DMS114 treated with DMSO at 0.1 percent for 48 hours (cell line): ENCODE measurements around the gene TAS1R1.

ENCODE experiments used
- DNase-seq: peaks from one replicate; lab custom pipeline; 2025; ENCODE audit not compliant: unreplicated experiment; lab: John Stamatoyannopoulos, UW

TAS1R1 gene

GRCh38 chr1:6602669-6603237, 47.6 kb downstream of the TAS1R1 start, which contains the start of gene KLHL21:
Gene KLHL21, minus strand, starts transcription at chr1:6602869. Its CDS starts 52 bp downstream, at chr1:6602817.
- peak; percentile 60 for DNase-seq

GRCh38 chr1:6603238-6603914, 48.3 kb downstream of the TAS1R1 start:
- peak; percentile 83 for DNase-seq

GRCh38 chr1:6603915-6604558, 48.9 kb downstream of the TAS1R1 start:
- DNase-seq: peak; percentile 66

- DNase-seq: peak; percentile 34
These were observed 57.7 kb downstream of the TAS1R1 start for GRCh38 chr1:6612641-6613360.

GRCh38 chr1:6613361-6614018, 58.4 kb downstream of the TAS1R1 start, which contains the start of gene PHF13:
Gene PHF13, plus strand, starts transcription at chr1:6613731. Its CDS starts 336 bp downstream, at chr1:6614067.
- DNase-seq: peak; percentile 97

GRCh38 chr1:6614019-6614928, 59.2 kb downstream of the TAS1R1 start:
- no peak for DNase-seq

- no peak for DNase-seq
These were observed 60.0 kb downstream of the TAS1R1 start for GRCh38 chr1:6614929-6615785.

GRCh38 chr1:6619045-6619444, 63.9 kb downstream of the TAS1R1 start:
- no peak for DNase-seq

GRCh38 chr1:6621429-6622391, 66.6 kb downstream of the TAS1R1 start:
- DNase-seq: no peak

- DNase-seq: peak; percentile 14
These were observed 67.5 kb downstream of the TAS1R1 start for GRCh38 chr1:6622396-6623152.

- no peak for DNase-seq
These were observed 68.3 kb downstream of the TAS1R1 start for GRCh38 chr1:6623269-6623965.

- peak; percentile 91 for DNase-seq
These were observed 69.8 kb downstream of the TAS1R1 start, which contains the start of gene THAP3 for GRCh38 chr1:6624710-6625583. Gene THAP3, plus strand, starts transcription at chr1:6624868. Its CDS starts 351 bp downstream, at chr1:6625219.

- DNase-seq: no peak
These were observed 70.6 kb downstream of the TAS1R1 start for GRCh38 chr1:6625584-6626149.

- DNase-seq: no peak
These were observed 71.9 kb downstream of the TAS1R1 start for GRCh38 chr1:6627031-6627430.
